ENCODE data around the gene SMAD1. TPM values are rescaled to one million over a fixed set of nuclear protein-coding genes. Genes with fewer than 3 reads are reported as not detected.

Gene SMAD1
- total RNA-seq, 1 donor from 2014 or later = 57.5 TPM

GRCh38 chr4:145498430-145498829, 16.8 kb downstream of the SMAD1 start:
- H3K4me3 Mint-ChIP-seq (ENCODE audit: unreplicated experiment) = no peak overlapping the region

DNA sequence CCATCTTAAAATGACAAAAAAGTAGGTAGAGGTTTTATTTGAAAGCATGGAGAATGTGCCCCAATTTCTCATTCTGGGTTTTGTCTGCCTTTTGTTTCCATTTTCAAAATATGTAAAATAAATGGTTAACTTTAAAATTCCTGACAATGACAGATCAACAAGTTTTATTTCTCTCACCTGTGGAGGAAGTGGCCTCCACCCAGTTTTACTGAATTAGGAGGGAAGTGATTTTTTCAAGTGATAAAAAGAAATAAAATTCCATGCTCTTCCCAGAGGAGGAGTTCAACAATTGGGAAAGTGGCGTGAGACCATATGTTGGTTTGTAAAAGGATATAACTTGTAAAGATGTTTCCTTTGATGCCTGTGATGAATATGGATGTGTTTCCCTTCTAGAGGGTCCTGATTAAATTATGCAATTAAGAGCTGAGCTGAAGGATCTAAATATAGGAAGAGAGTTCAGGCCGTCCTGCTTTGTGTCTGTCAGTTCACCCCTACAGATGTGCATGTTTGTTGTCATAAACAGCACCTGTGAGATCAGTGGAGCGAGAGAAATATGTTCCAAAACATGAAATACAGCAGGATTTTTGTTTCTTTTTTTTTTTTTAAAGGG, 19.5 kb downstream of the SMAD1 start:
- TF ChIP-seq, protein P1, sequence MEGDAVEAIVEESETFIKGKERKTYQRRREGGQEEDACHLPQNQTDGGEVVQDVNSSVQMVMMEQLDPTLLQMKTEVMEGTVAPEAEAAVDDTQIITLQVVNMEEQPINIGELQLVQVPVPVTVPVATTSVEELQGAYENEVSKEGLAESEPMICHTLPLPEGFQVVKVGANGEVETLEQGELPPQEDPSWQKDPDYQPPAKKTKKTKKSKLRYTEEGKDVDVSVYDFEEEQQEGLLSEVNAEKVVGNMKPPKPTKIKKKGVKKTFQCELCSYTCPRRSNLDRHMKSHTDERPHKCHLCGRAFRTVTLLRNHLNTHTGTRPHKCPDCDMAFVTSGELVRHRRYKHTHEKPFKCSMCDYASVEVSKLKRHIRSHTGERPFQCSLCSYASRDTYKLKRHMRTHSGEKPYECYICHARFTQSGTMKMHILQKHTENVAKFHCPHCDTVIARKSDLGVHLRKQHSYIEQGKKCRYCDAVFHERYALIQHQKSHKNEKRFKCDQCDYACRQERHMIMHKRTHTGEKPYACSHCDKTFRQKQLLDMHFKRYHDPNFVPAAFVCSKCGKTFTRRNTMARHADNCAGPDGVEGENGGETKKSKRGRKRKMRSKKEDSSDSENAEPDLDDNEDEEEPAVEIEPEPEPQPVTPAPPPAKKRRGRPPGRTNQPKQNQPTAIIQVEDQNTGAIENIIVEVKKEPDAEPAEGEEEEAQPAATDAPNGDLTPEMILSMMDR (IDR thresholded peaks at IDR 0.05; ENCODE audit: partially characterized antibody, unreplicated experiment) = no peak
- no peak overlapping the region for H3K4me3 Mint-ChIP-seq (ENCODE audit: unreplicated experiment)
- no peak for DNase-seq
- peaks cover 12% of the 10 kb centered on the region for H3K4me1 Mint-ChIP-seq (ENCODE audit: low read depth, unreplicated experiment)
- no peaks in the 10 kb centered on the region for H3K36me3 Mint-ChIP-seq (ENCODE audit: unreplicated experiment)
- H3K27ac Mint-ChIP-seq (ENCODE audit: unreplicated experiment) = peak overlapping the region; percentile 34
- H3K27me3 Mint-ChIP-seq (ENCODE audit: unreplicated experiment) = no peaks in the 10 kb centered on the region
- H3K9me3 Mint-ChIP-seq (ENCODE audit: unreplicated experiment) = peaks cover 5% of the 10 kb centered on the region

More at GRCh38 chr4:145498430-145498829, 16.8 kb downstream of the SMAD1 start:
- DNase-seq = no peak
- H3K9me3 Mint-ChIP-seq (ENCODE audit: unreplicated experiment) = peaks cover 5% of the 10 kb centered on the region
- H3K4me1 Mint-ChIP-seq (ENCODE audit: low read depth, unreplicated experiment) = peaks cover 10% of the 10 kb centered on the region
- no peak overlapping the region for H3K27ac Mint-ChIP-seq (ENCODE audit: unreplicated experiment)
- TF ChIP-seq, protein P1 (IDR thresholded peaks at IDR 0.05; ENCODE audit: partially characterized antibody, unreplicated experiment) = no peak
- H3K27me3 Mint-ChIP-seq (ENCODE audit: unreplicated experiment) = no peaks in the 10 kb centered on the region
- no peaks in the 10 kb centered on the region for H3K36me3 Mint-ChIP-seq (ENCODE audit: unreplicated experiment)

- Mint-ChIP-seq H3K4me3 (ENCODE audit: unreplicated experiment) (no peak overlapping the region), H3K27me3 (ENCODE audit: unreplicated experiment) (no peaks in the 10 kb centered on the region), H3K27ac (ENCODE audit: unreplicated experiment) (no peak overlapping the region), H3K9me3 (ENCODE audit: unreplicated experiment) (peaks cover 5% of the 10 kb centered on the region), H3K4me1 (ENCODE audit: low read depth, unreplicated experiment) (peaks cover 12% of the 10 kb centered on the region), H3K36me3 (ENCODE audit: unreplicated experiment) (no peaks in the 10 kb centered on the region)
- DNase-seq = no peak
- TF ChIP-seq, protein P1 (IDR thresholded peaks at IDR 0.05; ENCODE audit: partially characterized antibody, unreplicated experiment) = no peak
Measured at GRCh38 chr4:145502809-145503208, 21.2 kb downstream of the SMAD1 start.

- DNase-seq = no peak
- TF ChIP-seq, protein P1 (IDR thresholded peaks at IDR 0.05; ENCODE audit: partially characterized antibody, unreplicated experiment) = no peak
- H3K9me3 Mint-ChIP-seq (ENCODE audit: unreplicated experiment) = peaks cover 5% of the 10 kb centered on the region
- no peaks in the 10 kb centered on the region for H3K36me3 Mint-ChIP-seq (ENCODE audit: unreplicated experiment)
- H3K4me1 Mint-ChIP-seq (ENCODE audit: low read depth, unreplicated experiment) = peaks cover 12% of the 10 kb centered on the region
- no peak overlapping the region for H3K4me3 Mint-ChIP-seq (ENCODE audit: unreplicated experiment)
- H3K27me3 Mint-ChIP-seq (ENCODE audit: unreplicated experiment) = no peaks in the 10 kb centered on the region
- no peak overlapping the region for H3K27ac Mint-ChIP-seq (ENCODE audit: unreplicated experiment)
Measured at GRCh38 chr4:145503486-145504072, 21.9 kb downstream of the SMAD1 start.

- Mint-ChIP-seq H3K4me1 (ENCODE audit: low read depth, unreplicated experiment) (peaks cover 8% of the 10 kb centered on the region), H3K36me3 (ENCODE audit: unreplicated experiment) (no peaks in the 10 kb centered on the region), H3K9me3 (ENCODE audit: unreplicated experiment) (peaks cover 2% of the 10 kb centered on the region), H3K27ac (ENCODE audit: unreplicated experiment) (no peak overlapping the region), H3K4me3 (ENCODE audit: unreplicated experiment) (no peak overlapping the region), H3K27me3 (ENCODE audit: unreplicated experiment) (no peaks in the 10 kb centered on the region)
- TF ChIP-seq, protein P1 (IDR thresholded peaks at IDR 0.05; ENCODE audit: partially characterized antibody, unreplicated experiment) = no peak
- DNase-seq = no peak
Measured at GRCh38 chr4:145505995-145506394, 24.3 kb downstream of the SMAD1 start.
